Activated gamma-delta T cell (primary cell): ENCODE measurements around the gene PDS5B.
A peak's percentile ranks its signal among the peaks of the same experiment; 100 is the strongest.
"Not testable (repeated sequence)": the region's sequence is repeated elsewhere in the genome, so short reads cannot be mapped to it uniquely, and the experiment has no call there.

Source experiments
- DNase-seq: peaks from one replicate; lab custom pipeline; 2025; lab: John Stamatoyannopoulos, UW
- total RNA-seq, 2 donors: gene quantifications; one replicate each; lab custom pipeline; 2026; lab: John Stamatoyannopoulos, UW

PDS5B gene
- total RNA-seq: 72.6 to 77.9 reads per million in 2 donors

GRCh38 chr13:32586080-32586900 lies at the start of gene PDS5B:
Gene PDS5B (plus strand): TSS chr13:32586452. CDS start chr13:32648773, 62,321 bp downstream.
- DNase-seq: peak; percentile 95

GRCh38 chr13:32537580-32538142 lies 48.6 kb upstream of the PDS5B start:
- peak; percentile 11 for DNase-seq

- no peak for DNase-seq
These were observed 48.1 kb upstream of the PDS5B start for GRCh38 chr13:32538143-32538620.

GRCh38 chr13:32538621-32539246 lies 47.5 kb upstream of the PDS5B start, which contains the start of gene N4BP2L2:
Gene N4BP2L2 (minus strand): TSS chr13:32538795. CDS start chr13:32537027, 1,768 bp downstream.
- peak; percentile 16 for DNase-seq

GRCh38 chr13:32542221-32542620 lies 44.0 kb upstream of the PDS5B start:
- no peak for DNase-seq

GRCh38 chr13:32545083-32545482 lies 41.2 kb upstream of the PDS5B start:
- DNase-seq: no peak

- DNase-seq: no peak
These were observed 37.4 kb upstream of the PDS5B start for GRCh38 chr13:32548837-32549236.

GRCh38 chr13:32549788-32550187 lies 36.5 kb upstream of the PDS5B start:
- no peak for DNase-seq

GRCh38 chr13:32553720-32554119 lies 32.5 kb upstream of the PDS5B start:
- DNase-seq: no peak

- no peak for DNase-seq
These were observed 30.6 kb upstream of the PDS5B start for GRCh38 chr13:32555613-32556012.

GRCh38 chr13:32560842-32561241 lies 25.4 kb upstream of the PDS5B start:
- not testable (repeated sequence) for DNase-seq

GRCh38 chr13:32575687-32576086 lies 10.6 kb upstream of the PDS5B start:
- DNase-seq: not testable (repeated sequence)

GRCh38 chr13:32577032-32577431 lies 9.2 kb upstream of the PDS5B start:
- DNase-seq: no peak

- no peak for DNase-seq
These were observed 5.0 kb upstream of the PDS5B start for GRCh38 chr13:32581177-32581786.

- DNase-seq: no peak
These were observed 4.0 kb upstream of the PDS5B start for GRCh38 chr13:32582281-32582680.

- DNase-seq: no peak
These were observed 3.3 kb upstream of the PDS5B start for GRCh38 chr13:32582991-32583390.

- no peak for DNase-seq
These were observed 637 bp upstream of the PDS5B start for GRCh38 chr13:32585550-32586079.

GRCh38 chr13:32587011-32587810 lies 959 bp downstream of the PDS5B start:
- DNase-seq: peak; percentile 44

- no peak for DNase-seq
These were observed 1.5 kb downstream of the PDS5B start for GRCh38 chr13:32587811-32588170.

- no peak for DNase-seq
These were observed 2.5 kb downstream of the PDS5B start for GRCh38 chr13:32588736-32589135.

- DNase-seq: no peak
These were observed 3.2 kb downstream of the PDS5B start for GRCh38 chr13:32589471-32589870.
